Activated CD4-positive, alpha-beta T cell treated with anti-CD3 and anti-CD28 coated beads for 4 hours (primary cell): ENCODE results near the gene ARFGEF2.
"Not testable (repeated sequence)": the region's sequence is repeated elsewhere in the genome, so short reads cannot be mapped to it uniquely, and the experiment has no call there.

ENCODE experiments used
- DNase-seq, 2 donors: peaks; one replicate each; pipeline ENCODE4 v3.0.0-alpha.2; 2020

Gene ARFGEF2

GRCh38 chr20:48957533-48957932 lies 36.0 kb downstream of the ARFGEF2 start:
- DNase-seq = no peak

GRCh38 chr20:48958743-48959142 lies 37.2 kb downstream of the ARFGEF2 start:
- no peak for DNase-seq

- no peak for DNase-seq
Measured at GRCh38 chr20:48959899-48960550, 38.5 kb downstream of the ARFGEF2 start.

GRCh38 chr20:48962421-48962820 lies 40.9 kb downstream of the ARFGEF2 start:
- no peak for DNase-seq

- DNase-seq = no peak
Measured at GRCh38 chr20:48962976-48963771, 41.7 kb downstream of the ARFGEF2 start.

GRCh38 chr20:48965189-48965910 lies 43.8 kb downstream of the ARFGEF2 start:
- no peak for DNase-seq

- DNase-seq = no peak
Measured at GRCh38 chr20:48970681-48971365, 49.3 kb downstream of the ARFGEF2 start.

- DNase-seq = no peak
Measured at GRCh38 chr20:48971956-48972355, 50.4 kb downstream of the ARFGEF2 start.

- DNase-seq = no peak
Measured at GRCh38 chr20:48972816-48973215, 51.3 kb downstream of the ARFGEF2 start.

- no peak for DNase-seq
Measured at GRCh38 chr20:48975955-48976354, 54.4 kb downstream of the ARFGEF2 start.

- DNase-seq = not testable (repeated sequence)
Measured at GRCh38 chr20:48979980-48980379, 58.5 kb downstream of the ARFGEF2 start.

- no peak for DNase-seq
Measured at GRCh38 chr20:48983423-48984400, 62.2 kb downstream of the ARFGEF2 start.

- no peak for DNase-seq
Measured at GRCh38 chr20:48984575-48985219, 63.2 kb downstream of the ARFGEF2 start.

GRCh38 chr20:48986899-48987298 lies 65.4 kb downstream of the ARFGEF2 start:
- DNase-seq = no peak

- no peak for DNase-seq
Measured at GRCh38 chr20:48990467-48990866, 69.0 kb downstream of the ARFGEF2 start.

GRCh38 chr20:48995589-48995988 lies 74.1 kb downstream of the ARFGEF2 start:
- no peak for DNase-seq

- DNase-seq = no peak
Measured at GRCh38 chr20:48999890-49000870, 78.7 kb downstream of the ARFGEF2 start.

GRCh38 chr20:49001741-49002140 lies 80.2 kb downstream of the ARFGEF2 start:
- DNase-seq = no peak

GRCh38 chr20:49006446-49006980 lies 85.0 kb downstream of the ARFGEF2 start:
- no peak for DNase-seq
